GM21576 (cell line): Measurements from ENCODE around the gene EVPL.
"Not testable (repeated sequence)": the region's sequence is repeated elsewhere in the genome, so short reads cannot be mapped to it uniquely, and the experiment has no call there.

Source experiments
- ATAC-seq: cut with Tn5 transposase; IDR thresholded peaks from one replicate; pipeline ENCODE4 v1.9.1; 2021; ENCODE audit warnings: mild to moderate bottlenecking, moderate library complexity; ENCODE audit not compliant: unreplicated experiment

EVPL gene

GRCh38 chr17:76027159-76027839 lies at the start of gene EVPL:
Gene EVPL (minus strand): TSS chr17:76027306. CDS start chr17:76027198, 108 bp downstream.
- no peak for ATAC-seq

GRCh38 chr17:76076146-76076764 lies 49.1 kb upstream of the EVPL start:
- ATAC-seq: no peak

GRCh38 chr17:76075364-76076145 lies 48.4 kb upstream of the EVPL start:
- no peak for ATAC-seq

- ATAC-seq: no peak
Measured at GRCh38 chr17:76074390-76075363, 47.6 kb upstream of the EVPL start, which contains the start of gene GALR2. Gene GALR2 (plus strand): TSS chr17:76074781. CDS start chr17:76074884, 103 bp downstream.

- ATAC-seq: peak; percentile 82
Measured at GRCh38 chr17:76072148-76072858, 45.2 kb upstream of the EVPL start, which contains the start of gene SRP68. Gene SRP68 (minus strand): TSS chr17:76072517. CDS start chr17:76072491, 26 bp downstream.

- ATAC-seq: peak; percentile 18
Measured at GRCh38 chr17:76071531-76072147, 44.5 kb upstream of the EVPL start.

- ATAC-seq: no peak
Measured at GRCh38 chr17:76065775-76066174, 38.7 kb upstream of the EVPL start.

GRCh38 chr17:76063875-76064546 lies 36.9 kb upstream of the EVPL start:
- ATAC-seq: no peak

GRCh38 chr17:76058264-76058663 lies 31.2 kb upstream of the EVPL start:
- not testable (repeated sequence) for ATAC-seq

GRCh38 chr17:76056882-76057281 lies 29.8 kb upstream of the EVPL start:
- no peak for ATAC-seq

GRCh38 chr17:76054112-76054476 lies 27.0 kb upstream of the EVPL start:
- no peak for ATAC-seq

- ATAC-seq: no peak
Measured at GRCh38 chr17:76053246-76054111, 26.4 kb upstream of the EVPL start.

- no peak for ATAC-seq
Measured at GRCh38 chr17:76051561-76051960, 24.5 kb upstream of the EVPL start.

GRCh38 chr17:76050538-76051467 lies 23.7 kb upstream of the EVPL start:
- no peak for ATAC-seq

- ATAC-seq: no peak
Measured at GRCh38 chr17:76049836-76050537, 22.9 kb upstream of the EVPL start.

GRCh38 chr17:76049239-76049638 lies 22.1 kb upstream of the EVPL start:
- no peak for ATAC-seq
